Retinal pigment epithelial cell (primary cell): ENCODE results near the gene BMAL2.
A peak's percentile ranks its signal among the peaks of the same experiment; 100 is the strongest.

Source experiments
- DNase-seq: peaks from one replicate; pipeline ENCODE4 v3.0.0-alpha.2; 2010; ENCODE audit warnings: low read depth
- H3K4me3 ChIP-seq: 2 replicates; pipeline ENCODE4 v1.5.1; 2011; ENCODE audit warnings: mild to moderate bottlenecking, low read length, control low read depth, moderate library complexity
- CTCF ChIP-seq: conservative IDR thresholded peaks from 2 replicates; pipeline ENCODE4 v1.5.1; 2011; ENCODE audit warnings: low read depth, low read length, control low read depth, inconsistent platforms

The BMAL2 gene, protein sequence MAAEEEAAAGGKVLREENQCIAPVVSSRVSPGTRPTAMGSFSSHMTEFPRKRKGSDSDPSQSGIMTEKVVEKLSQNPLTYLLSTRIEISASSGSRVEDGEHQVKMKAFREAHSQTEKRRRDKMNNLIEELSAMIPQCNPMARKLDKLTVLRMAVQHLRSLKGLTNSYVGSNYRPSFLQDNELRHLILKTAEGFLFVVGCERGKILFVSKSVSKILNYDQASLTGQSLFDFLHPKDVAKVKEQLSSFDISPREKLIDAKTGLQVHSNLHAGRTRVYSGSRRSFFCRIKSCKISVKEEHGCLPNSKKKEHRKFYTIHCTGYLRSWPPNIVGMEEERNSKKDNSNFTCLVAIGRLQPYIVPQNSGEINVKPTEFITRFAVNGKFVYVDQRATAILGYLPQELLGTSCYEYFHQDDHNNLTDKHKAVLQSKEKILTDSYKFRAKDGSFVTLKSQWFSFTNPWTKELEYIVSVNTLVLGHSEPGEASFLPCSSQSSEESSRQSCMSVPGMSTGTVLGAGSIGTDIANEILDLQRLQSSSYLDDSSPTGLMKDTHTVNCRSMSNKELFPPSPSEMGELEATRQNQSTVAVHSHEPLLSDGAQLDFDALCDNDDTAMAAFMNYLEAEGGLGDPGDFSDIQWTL

GRCh38 chr12:27332714-27333402 lies at the start of gene BMAL2:
BMAL2 (plus strand) TSS chr12:27332836; CDS start chr12:27333073, 237 bp downstream.
- no peak for TF ChIP-seq CTCF

DNA sequence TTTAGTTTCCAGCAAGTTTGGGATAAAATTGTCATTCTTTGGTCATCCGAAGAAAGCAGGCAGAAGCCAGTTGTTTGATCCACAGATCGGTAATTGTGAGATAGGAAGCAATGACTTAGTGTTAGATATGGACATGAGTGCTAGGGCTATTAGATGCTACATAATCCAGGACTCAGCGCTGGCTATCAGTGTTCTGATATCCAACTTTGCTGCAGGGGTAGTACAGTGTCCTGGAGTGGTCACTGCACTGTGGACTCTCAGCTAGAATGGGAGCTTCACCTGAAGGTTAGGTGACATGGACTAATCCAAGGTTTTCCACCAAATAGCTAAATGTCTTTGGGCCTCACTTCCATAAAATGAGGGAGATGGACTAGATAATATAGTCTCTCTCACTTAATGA lies 48.6 kb upstream of the BMAL2 start:
- DNase-seq = no peak
- no peak for TF ChIP-seq CTCF
- H3K4me3 ChIP-seq = no peak overlapping the region

More at GRCh38 chr12:27332714-27333402, at the start of gene BMAL2:
- DNase-seq = no peak
- H3K4me3 ChIP-seq = peak within 1 kb of the TSS; percentile 67

DNA sequence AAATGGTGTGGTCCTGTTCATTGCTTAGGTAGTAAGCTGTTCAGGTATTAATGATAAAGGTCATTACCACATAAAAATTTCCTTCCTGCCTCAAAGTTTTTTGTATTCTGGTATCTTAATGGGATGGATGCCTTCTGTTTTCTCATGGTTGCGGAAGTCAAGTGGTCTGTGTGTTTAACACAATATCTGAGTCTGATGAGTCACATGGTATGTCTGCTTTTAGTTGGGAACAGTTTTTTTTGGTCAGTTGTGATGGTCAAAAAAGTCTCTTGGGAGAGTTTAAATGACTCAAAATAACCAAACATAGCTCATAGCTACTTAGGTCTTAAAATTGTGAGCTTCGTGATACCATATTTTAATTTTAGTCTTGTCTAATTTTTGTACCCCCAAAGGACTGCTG lies 47.9 kb upstream of the BMAL2 start:
- no peak for TF ChIP-seq CTCF
- H3K4me3 ChIP-seq = no peak overlapping the region
- DNase-seq = no peak

- no peak for TF ChIP-seq CTCF
- H3K4me3 ChIP-seq = no peak overlapping the region
- no peak for DNase-seq
Measured at GRCh38 chr12:27285403-27285802, 47.2 kb upstream of the BMAL2 start.

- no peak for TF ChIP-seq CTCF
- no peak overlapping the region for H3K4me3 ChIP-seq
- no peak for DNase-seq
Measured at GRCh38 chr12:27289414-27289813, 43.2 kb upstream of the BMAL2 start.

GRCh38 chr12:27290501-27291168 lies 42.0 kb upstream of the BMAL2 start:
- no peak for TF ChIP-seq CTCF
- no peak overlapping the region for H3K4me3 ChIP-seq
- DNase-seq = no peak
